GM10266 (cell line): ENCODE results near the gene BCL7B.
"Not testable (repeated sequence)": the region's sequence is repeated elsewhere in the genome, so short reads cannot be mapped to it uniquely, and the experiment has no call there.

Source experiments
- DNase-seq: peaks from one replicate; pipeline ENCODE4 v3.0.0; 2012; ENCODE audit errors: extremely low spot score
- TF ChIP-seq, protein P1 (sequence below): IDR thresholded peaks from 2 replicates; pipeline ENCODE4 v1.5.1; 2012; ENCODE audit warnings: mild to moderate bottlenecking, low read depth; ENCODE audit not compliant: control insufficient read depth, insufficient read depth; ENCODE audit errors: missing control alignments

BCL7B gene

DNA sequence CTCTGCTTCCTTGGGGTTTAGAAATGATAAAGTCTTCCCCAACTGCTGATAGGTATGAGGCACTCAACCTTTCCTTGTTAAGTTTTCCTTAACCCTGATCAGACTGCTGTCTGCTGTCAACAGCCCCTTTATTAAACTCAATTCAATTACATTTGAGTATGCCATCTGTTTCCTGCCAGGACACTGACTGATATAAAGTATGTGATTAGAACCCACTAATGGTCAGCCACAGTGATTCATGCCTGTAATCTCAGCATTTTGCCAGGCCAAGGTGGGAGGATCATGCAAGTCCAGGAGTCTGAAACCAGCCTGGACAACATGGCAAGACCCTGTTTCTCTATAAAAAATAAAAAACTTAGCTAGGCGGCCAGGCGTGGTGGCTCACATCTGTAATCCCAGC, 53.5 kb downstream of the BCL7B start:
- no peak for DNase-seq
- TF ChIP-seq, protein P1, sequence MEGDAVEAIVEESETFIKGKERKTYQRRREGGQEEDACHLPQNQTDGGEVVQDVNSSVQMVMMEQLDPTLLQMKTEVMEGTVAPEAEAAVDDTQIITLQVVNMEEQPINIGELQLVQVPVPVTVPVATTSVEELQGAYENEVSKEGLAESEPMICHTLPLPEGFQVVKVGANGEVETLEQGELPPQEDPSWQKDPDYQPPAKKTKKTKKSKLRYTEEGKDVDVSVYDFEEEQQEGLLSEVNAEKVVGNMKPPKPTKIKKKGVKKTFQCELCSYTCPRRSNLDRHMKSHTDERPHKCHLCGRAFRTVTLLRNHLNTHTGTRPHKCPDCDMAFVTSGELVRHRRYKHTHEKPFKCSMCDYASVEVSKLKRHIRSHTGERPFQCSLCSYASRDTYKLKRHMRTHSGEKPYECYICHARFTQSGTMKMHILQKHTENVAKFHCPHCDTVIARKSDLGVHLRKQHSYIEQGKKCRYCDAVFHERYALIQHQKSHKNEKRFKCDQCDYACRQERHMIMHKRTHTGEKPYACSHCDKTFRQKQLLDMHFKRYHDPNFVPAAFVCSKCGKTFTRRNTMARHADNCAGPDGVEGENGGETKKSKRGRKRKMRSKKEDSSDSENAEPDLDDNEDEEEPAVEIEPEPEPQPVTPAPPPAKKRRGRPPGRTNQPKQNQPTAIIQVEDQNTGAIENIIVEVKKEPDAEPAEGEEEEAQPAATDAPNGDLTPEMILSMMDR = no peak

DNA sequence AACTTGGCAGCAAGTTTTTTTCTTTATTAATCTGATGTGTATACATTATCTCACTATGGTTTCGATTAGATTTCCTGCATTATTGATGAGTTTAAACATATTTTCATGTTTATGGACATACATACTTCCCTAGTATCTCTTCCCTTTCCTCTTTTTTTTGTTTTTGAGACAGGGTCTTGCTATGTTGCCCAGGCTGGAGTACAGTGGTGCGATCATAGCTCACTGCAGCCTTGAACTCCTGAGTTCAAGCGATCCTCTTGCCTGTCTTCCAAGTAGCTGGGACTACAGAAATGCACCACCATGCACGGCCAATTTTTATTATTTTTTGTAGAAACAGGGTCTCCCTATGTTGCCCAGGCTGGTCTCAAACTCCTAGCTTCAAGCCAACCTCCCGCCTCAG, 54.3 kb downstream of the BCL7B start:
- TF ChIP-seq, protein P1 = no peak
- DNase-seq = no peak

DNA sequence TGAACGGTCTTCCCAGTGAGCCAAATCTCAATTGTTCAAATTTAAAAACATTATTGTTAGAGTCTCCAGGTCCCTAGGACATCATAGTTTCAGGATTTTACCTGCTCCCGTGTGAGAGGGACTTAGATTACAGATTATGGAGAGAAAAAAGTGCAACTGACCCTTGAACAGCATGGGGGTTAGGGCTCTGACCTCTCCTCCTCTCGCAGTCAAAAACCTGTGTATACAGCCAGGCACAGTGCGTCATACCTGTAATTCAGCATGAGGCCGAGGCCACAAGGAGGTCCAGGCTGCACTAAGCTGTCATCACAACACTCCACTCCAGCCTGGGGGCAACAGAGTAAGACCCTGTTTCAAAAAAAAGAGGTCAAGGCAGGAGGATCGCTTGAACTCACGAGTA, 60.9 kb downstream of the BCL7B start:
- TF ChIP-seq, protein P1 = no peak
- DNase-seq = no peak

DNA sequence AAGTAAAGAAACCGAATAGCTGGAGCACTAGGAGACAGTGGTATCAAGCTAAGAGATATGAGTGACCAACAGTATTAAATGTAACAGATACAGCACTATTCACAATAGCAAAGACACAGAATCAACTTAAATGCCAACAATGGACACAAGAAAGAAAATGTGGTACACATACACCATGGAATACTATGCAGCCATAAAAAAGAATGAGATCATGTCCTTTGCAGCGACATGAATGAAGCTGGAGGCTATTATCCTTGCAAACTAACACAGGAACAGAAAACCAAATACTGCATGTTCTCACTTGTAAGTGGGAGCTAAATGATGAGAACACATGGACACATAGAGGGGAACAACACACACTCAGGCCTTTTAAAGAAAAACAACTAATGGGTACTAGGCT, 62.0 kb downstream of the BCL7B start:
- not testable (repeated sequence) for DNase-seq

DNA sequence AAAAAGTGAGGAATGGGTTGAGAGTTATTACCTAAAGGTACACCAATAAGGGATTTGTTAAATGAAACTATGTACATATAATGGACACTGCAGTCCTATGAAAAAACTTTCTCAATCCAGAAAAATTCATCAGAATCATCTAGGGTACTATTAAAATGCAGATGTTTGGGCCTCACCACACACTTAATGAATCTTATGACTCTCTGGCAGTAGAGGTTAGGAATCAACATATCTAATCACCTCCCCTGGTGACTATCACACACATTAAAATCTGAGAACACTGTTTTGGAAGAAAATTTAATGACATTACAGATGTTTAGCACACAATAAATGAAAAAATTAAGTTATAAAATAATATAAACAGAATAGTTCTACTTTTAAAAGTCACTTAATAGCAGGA, 67.5 kb downstream of the BCL7B start:
- TF ChIP-seq, protein P1 = no peak
- no peak for DNase-seq

DNA sequence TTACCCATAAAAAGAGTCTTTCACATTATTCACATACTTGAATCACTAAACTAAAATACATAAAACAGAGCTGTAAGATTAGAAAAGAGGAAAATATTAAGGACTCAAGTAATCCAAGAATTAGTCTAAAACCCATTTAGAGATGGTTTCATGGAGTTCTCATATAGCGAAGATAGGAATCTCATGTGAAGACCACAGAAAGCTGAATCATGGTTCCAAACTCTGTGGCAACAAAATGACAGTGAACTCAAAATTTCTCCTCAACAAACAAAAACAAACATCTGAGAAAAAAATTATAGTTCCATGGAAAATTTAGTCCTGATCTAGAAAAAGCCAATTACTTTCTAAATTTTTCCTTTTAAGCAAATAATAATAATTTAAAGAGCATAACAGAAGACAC, 70.0 kb downstream of the BCL7B start:
- DNase-seq = no peak
- TF ChIP-seq, protein P1 = no peak
